ENCODE results near the gene EVI5. TPM values are rescaled to one million over a fixed set of nuclear protein-coding genes. Genes with fewer than 3 reads are reported as not detected.

The EVI5 gene
- total and polyA plus RNA-seq, 10 of the 15 experiments (the other 5 are each of a cell fraction or from before 2014, with no cell fraction given), result 0.27 to 6.8 (median 1.7) TPM

DNA sequence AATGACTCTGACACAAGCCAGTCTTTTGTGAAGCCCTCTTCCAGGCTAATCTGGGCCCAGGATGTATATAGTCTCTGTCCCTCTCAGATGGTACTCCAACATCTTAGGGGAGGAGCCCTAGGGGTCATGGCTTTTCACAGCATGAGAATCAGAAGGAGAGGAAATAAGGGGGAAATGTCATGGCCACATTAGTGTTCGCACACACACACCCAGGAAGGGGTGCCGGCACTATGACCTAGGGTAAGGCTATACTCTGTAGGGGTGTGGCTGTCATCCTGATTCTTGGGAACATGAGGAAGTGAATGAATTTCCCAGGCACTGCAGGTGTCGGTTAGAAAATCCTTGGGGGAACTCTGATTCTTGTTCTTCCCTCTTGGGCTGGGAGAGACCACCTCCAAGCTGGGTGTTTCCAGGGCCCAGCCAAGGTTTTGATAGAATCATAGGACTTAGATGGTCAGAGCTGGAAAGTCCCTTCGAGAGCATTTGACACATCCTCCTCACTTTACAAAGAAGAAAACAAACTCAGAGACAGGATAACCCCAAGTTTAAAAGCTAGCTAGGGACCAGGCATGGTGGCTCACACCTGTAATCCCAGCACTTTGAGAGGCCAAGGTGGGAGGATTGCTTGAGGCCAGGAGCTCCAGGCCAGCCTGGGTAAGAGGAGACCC, 320.2 kb downstream of the EVI5 start:
- DNase-seq (ENCODE audit: low read depth, low spot score) (no peak), FAIRE-seq (no peak), ATAC-seq (peak; percentile 42)
- Histone ChIP-seq H3K9ac (ENCODE audit: control insufficient read depth, insufficient read depth, low read length) (no peak overlapping the region), H3K9me3 (replicated peaks; ENCODE audit: control insufficient read depth, insufficient read depth, low read length) (no peaks in the 10 kb centered on the region), H4K20me1 (ENCODE audit: control insufficient read depth, insufficient read depth) (no peaks in the 10 kb centered on the region), H3K4me3 (no peak overlapping the region), H3K36me3 (ENCODE audit: control insufficient read depth in 2 of 2, insufficient read depth in 2 of 2, low read length in 1 of 2) (no peaks in the 10 kb centered on the region), H3K27ac (ENCODE audit: control insufficient read depth, insufficient read depth) (no peak overlapping the region), H3K4me2 (ENCODE audit: control insufficient read depth, insufficient read depth) (no peak overlapping the region; the same call in 1 of the 2 replicates), H3K4me1 (ENCODE audit: control insufficient read depth, insufficient read depth, low read length) (peaks cover 17% of the 10 kb centered on the region), H2AFZ (ENCODE audit: control insufficient read depth, low read depth, low read length) (no peak overlapping the region; the same call in 1 of the 2 replicates), H3K27me3 (replicated peaks in 1 of 2; ENCODE audit: control insufficient read depth in 2 of 2, insufficient read depth in 2 of 2, low read length in 1 of 2) (no peaks in the 10 kb centered on the region), H3K79me2 (ENCODE audit: control insufficient read depth, insufficient read depth, low read length) (no peaks in the 10 kb centered on the region)
- WGBS (ENCODE audit: insufficient coverage, insufficient replicate concordance, low lambda C conversion rate, missing lambda C conversion rate), result 98% methylated on average over 4 of the region's 4 CpGs
- ChIA-PET CTCF (interaction anchor here (1.3 to 1.7 kb wide), 2 partner anchors 132 to 154 kb away, joined by 3 to 6 read pairs; no protein-coding TSS in a partner anchor), SMC1A (ENCODE audit: uncharacterized antibody, unreplicated experiment) (interaction anchor here (0.8 to 4.9 kb wide), 7 partner anchors 10 to 132 kb away, joined by 3 to 36 read pairs (median 8); partner anchors contain the start of gene GFI1), POLR2A (interaction anchor here (0.7 to 2.2 kb wide), 4 partner anchors 9 to 21 kb away, joined by 5 to 11 read pairs (median 8); partner anchors contain the start of gene GFI1), RAD21 (ENCODE audit: unreplicated experiment) (interaction anchor here (0.7 to 1.9 kb wide), 5 partner anchors 9 to 132 kb away, joined by 3 to 7 read pairs (median 5); partner anchors contain the start of gene GFI1)
- BruUV-seq (replicated peaks), result no TSS peak
- in situ Hi-C loops (cut with MboI) (loop anchor here (5.0 kb wide), 1 partner anchor 138 kb away; no protein-coding TSS in a partner anchor), intact Hi-C loops (cut with micrococcal nuclease; ENCODE audit: unreplicated experiment) (loop anchor here (5.0 kb wide), 2 partner anchors 152 to 158 kb away; no protein-coding TSS in a partner anchor)
- peak; percentile 48 for TF ChIP-seq IKZF1 (conservative IDR thresholded peaks at IDR 0.05)
- TF ChIP-seq, protein P1, sequence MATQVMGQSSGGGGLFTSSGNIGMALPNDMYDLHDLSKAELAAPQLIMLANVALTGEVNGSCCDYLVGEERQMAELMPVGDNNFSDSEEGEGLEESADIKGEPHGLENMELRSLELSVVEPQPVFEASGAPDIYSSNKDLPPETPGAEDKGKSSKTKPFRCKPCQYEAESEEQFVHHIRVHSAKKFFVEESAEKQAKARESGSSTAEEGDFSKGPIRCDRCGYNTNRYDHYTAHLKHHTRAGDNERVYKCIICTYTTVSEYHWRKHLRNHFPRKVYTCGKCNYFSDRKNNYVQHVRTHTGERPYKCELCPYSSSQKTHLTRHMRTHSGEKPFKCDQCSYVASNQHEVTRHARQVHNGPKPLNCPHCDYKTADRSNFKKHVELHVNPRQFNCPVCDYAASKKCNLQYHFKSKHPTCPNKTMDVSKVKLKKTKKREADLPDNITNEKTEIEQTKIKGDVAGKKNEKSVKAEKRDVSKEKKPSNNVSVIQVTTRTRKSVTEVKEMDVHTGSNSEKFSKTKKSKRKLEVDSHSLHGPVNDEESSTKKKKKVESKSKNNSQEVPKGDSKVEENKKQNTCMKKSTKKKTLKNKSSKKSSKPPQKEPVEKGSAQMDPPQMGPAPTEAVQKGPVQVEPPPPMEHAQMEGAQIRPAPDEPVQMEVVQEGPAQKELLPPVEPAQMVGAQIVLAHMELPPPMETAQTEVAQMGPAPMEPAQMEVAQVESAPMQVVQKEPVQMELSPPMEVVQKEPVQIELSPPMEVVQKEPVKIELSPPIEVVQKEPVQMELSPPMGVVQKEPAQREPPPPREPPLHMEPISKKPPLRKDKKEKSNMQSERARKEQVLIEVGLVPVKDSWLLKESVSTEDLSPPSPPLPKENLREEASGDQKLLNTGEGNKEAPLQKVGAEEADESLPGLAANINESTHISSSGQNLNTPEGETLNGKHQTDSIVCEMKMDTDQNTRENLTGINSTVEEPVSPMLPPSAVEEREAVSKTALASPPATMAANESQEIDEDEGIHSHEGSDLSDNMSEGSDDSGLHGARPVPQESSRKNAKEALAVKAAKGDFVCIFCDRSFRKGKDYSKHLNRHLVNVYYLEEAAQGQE (IDR thresholded peaks at IDR 0.05; ENCODE audit: low read depth, low read length), result no peak
- TF ChIP-seq DPF2 (IDR thresholded peaks at IDR 0.05), result 0 out of 2 replicates have a peak, but pooled peaks have one; percentile 18
- TF ChIP-seq EED (IDR thresholded peaks at IDR 0.05; ENCODE audit: low read depth), result 0 out of 2 replicates have a peak, but pooled peaks have one; percentile 22
- TF ChIP-seq, protein P2, sequence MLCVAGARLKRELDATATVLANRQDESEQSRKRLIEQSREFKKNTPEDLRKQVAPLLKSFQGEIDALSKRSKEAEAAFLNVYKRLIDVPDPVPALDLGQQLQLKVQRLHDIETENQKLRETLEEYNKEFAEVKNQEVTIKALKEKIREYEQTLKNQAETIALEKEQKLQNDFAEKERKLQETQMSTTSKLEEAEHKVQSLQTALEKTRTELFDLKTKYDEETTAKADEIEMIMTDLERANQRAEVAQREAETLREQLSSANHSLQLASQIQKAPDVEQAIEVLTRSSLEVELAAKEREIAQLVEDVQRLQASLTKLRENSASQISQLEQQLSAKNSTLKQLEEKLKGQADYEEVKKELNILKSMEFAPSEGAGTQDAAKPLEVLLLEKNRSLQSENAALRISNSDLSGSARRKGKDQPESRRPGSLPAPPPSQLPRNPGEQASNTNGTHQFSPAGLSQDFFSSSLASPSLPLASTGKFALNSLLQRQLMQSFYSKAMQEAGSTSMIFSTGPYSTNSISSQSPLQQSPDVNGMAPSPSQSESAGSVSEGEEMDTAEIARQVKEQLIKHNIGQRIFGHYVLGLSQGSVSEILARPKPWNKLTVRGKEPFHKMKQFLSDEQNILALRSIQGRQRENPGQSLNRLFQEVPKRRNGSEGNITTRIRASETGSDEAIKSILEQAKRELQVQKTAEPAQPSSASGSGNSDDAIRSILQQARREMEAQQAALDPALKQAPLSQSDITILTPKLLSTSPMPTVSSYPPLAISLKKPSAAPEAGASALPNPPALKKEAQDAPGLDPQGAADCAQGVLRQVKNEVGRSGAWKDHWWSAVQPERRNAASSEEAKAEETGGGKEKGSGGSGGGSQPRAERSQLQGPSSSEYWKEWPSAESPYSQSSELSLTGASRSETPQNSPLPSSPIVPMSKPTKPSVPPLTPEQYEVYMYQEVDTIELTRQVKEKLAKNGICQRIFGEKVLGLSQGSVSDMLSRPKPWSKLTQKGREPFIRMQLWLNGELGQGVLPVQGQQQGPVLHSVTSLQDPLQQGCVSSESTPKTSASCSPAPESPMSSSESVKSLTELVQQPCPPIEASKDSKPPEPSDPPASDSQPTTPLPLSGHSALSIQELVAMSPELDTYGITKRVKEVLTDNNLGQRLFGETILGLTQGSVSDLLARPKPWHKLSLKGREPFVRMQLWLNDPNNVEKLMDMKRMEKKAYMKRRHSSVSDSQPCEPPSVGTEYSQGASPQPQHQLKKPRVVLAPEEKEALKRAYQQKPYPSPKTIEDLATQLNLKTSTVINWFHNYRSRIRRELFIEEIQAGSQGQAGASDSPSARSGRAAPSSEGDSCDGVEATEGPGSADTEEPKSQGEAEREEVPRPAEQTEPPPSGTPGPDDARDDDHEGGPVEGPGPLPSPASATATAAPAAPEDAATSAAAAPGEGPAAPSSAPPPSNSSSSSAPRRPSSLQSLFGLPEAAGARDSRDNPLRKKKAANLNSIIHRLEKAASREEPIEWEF (IDR thresholded peaks at IDR 0.05; ENCODE audit: insufficient replicate concordance, low read depth, low read length), result no peak
- TF ChIP-seq, protein P3, sequence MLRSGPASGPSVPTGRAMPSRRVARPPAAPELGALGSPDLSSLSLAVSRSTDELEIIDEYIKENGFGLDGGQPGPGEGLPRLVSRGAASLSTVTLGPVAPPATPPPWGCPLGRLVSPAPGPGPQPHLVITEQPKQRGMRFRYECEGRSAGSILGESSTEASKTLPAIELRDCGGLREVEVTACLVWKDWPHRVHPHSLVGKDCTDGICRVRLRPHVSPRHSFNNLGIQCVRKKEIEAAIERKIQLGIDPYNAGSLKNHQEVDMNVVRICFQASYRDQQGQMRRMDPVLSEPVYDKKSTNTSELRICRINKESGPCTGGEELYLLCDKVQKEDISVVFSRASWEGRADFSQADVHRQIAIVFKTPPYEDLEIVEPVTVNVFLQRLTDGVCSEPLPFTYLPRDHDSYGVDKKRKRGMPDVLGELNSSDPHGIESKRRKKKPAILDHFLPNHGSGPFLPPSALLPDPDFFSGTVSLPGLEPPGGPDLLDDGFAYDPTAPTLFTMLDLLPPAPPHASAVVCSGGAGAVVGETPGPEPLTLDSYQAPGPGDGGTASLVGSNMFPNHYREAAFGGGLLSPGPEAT (IDR thresholded peaks at IDR 0.05; ENCODE audit: low read depth), result 0 out of 2 replicates have a peak, but pooled peaks have one; percentile 33
- TF ChIP-seq RELA (IDR thresholded peaks at IDR 0.05; ENCODE audit: borderline replicate concordance, partially characterized antibody), result no peak
- 0 out of 2 replicates have a peak, but pooled peaks have one; percentile 22 for TF ChIP-seq NR2F1 (conservative IDR thresholded peaks at IDR 0.05)
